K562 (cell line): ENCODE measurements around the gene PRKG2. TPM values are rescaled to one million over a fixed set of nuclear protein-coding genes. Genes with fewer than 3 reads are reported as not detected.

Experiments used
- ATAC-seq: fragments of 200-7000 bp; cut with Tn5 transposase; 3 replicates; pipeline ENCODE4 v1.9.1; 2020; ENCODE audit warnings: moderate library complexity
- BruUV-seq: library from RNA; stranded (reverse); fragments of 400-500 nt; replicated peaks from 2 replicates; lab custom pipeline; 2021; lab: Mats Ljungman, UMichigan
- CTCF ChIA-PET: fragments of 300-600 bp; formaldehyde crosslinking; extraction: SDS; loops from one replicate; lab custom pipeline; 2021; ENCODE audit warnings: low intra/inter-chr PET ratio; lab: Yijun Ruan, JAX
- POLR2A ChIA-PET: fragments of 300-600, 350-650 bp; sonication (Branson Sonifier 250); formaldehyde crosslinking; extraction: SDS; loops from one replicate; lab custom pipeline; 2021; ENCODE audit warnings: antibody characterized with exemption, inconsistent platforms; lab: Yijun Ruan, JAX
- DNase-seq, 4 experiments: peaks; one replicate each; pipeline versions ENCODE4 v3.0.0 to v3.0.0-alpha.2; 2011 to 2018; ENCODE audit warnings: low spot score in 3 of 4, mixed read lengths in 3 of 4; ENCODE audit errors: extremely low read depth in 1 of 4
- FAIRE-seq: peaks from 2 replicates; lab custom pipeline; 2011; peaks lifted over from hg19 to GRCh38; lab: Jason Lieb, UNC
- H2AFZ ChIP-seq: 2 replicates; pipeline ENCODE4 v1.6.0; 2011; ENCODE audit warnings: low read depth, low read length, control low read depth, inconsistent platforms
- H3K27ac ChIP-seq: fragments of 200-600 bp; 3 replicates; pipeline ENCODE4 v1.8.0; 2011; ENCODE audit warnings: low read depth, mild to moderate bottlenecking, control low read depth, inconsistent platforms, low read length, moderate library complexity, mixed read lengths; ENCODE audit errors: extremely low read depth
- H3K27me3 ChIP-seq, 2 experiments: fragments of 300-600 bp in 1 of 2; 2 replicates in 1 of 2; 3 replicates in 1 of 2; pipeline versions ENCODE4 v1.6.0 to v1.8.0; 2011; ENCODE audit warnings: inconsistent platforms in 2 of 2, low read length in 2 of 2, mild to moderate bottlenecking in 1 of 2, mixed read lengths in 1 of 2, moderate library complexity in 1 of 2; ENCODE audit not compliant: control insufficient read depth in 2 of 2, insufficient read depth in 2 of 2
- H3K36me3 ChIP-seq: fragments of 300-600 bp; 3 replicates; pipeline ENCODE4 v1.8.0; 2011; ENCODE audit warnings: mild to moderate bottlenecking, low read length, inconsistent platforms; ENCODE audit not compliant: control insufficient read depth, insufficient read depth
- H3K4me1 ChIP-seq, 2 experiments: fragments of 200-600 bp in 1 of 2; replicated peaks in 1 of 2; 2 replicates in 1 of 2; 3 replicates in 1 of 2; pipeline versions ENCODE4 v1.5.1 to v1.8.0; 2011; ENCODE audit warnings: inconsistent platforms in 2 of 2, low read length in 2 of 2, mild to moderate bottlenecking in 1 of 2, mixed read lengths in 1 of 2, moderate library complexity in 1 of 2; ENCODE audit not compliant: control insufficient read depth in 2 of 2, insufficient read depth in 2 of 2
- H3K4me2 ChIP-seq: 2 replicates; pipeline ENCODE4 v1.6.1; 2011; ENCODE audit warnings: low read length, control low read depth, inconsistent platforms, mixed read lengths; ENCODE audit not compliant: insufficient read depth
- H3K4me3 ChIP-seq: fragments of 200-600 bp; sonication (generic), shearing (Covaris generic); 2 replicates; pipeline ENCODE4 v1.5.1; 2016; ENCODE audit warnings: control low read depth, inconsistent platforms
- H3K79me2 ChIP-seq: fragments of 200-600 bp; 3 replicates; pipeline ENCODE4 v1.8.0; 2011; ENCODE audit warnings: low read length, inconsistent platforms; ENCODE audit not compliant: control insufficient read depth, insufficient read depth
- H3K9ac ChIP-seq, 2 experiments: 2 replicates each; pipeline versions ENCODE4 v1.6.0 to v1.6.1; 2011; ENCODE audit warnings: low read depth in 2 of 2, low read length in 2 of 2, control low read depth in 1 of 2, inconsistent platforms in 1 of 2, mild to moderate bottlenecking in 1 of 2, mixed read lengths in 1 of 2; ENCODE audit not compliant: insufficient read depth in 1 of 2
- H3K9me1 ChIP-seq: one replicate; pipeline ENCODE4 v1.6.0; 2011; ENCODE audit warnings: inconsistent platforms, mild to moderate bottlenecking, low read length, moderate library complexity; ENCODE audit not compliant: control insufficient read depth, insufficient read depth
- H3K9me3 ChIP-seq: replicated peaks from 2 replicates; pipeline ENCODE4 v1.5.1; 2011; ENCODE audit warnings: low read depth, low read length, inconsistent platforms; ENCODE audit not compliant: control insufficient read depth, insufficient read depth
- H4K20me1 ChIP-seq: replicated peaks from 2 replicates; pipeline ENCODE4 v1.6.1; 2011; ENCODE audit warnings: low read length, inconsistent platforms, mixed read lengths; ENCODE audit not compliant: control insufficient read depth, insufficient read depth
- CC2D1A ChIP-seq: fragments of 450-650 bp; IDR thresholded peaks from 2 replicates; pipeline ENCODE4 v1.6.1; 2017; ENCODE audit warnings: mild to moderate bottlenecking
- CEBPG ChIP-seq, 3 experiments: fragments of 200-800 bp in 1 of 3; sonication (Bioruptor generic) in 1 of 3; sonication (generic) in 1 of 3; formaldehyde crosslinking in 1 of 3; IDR thresholded peaks in 2 of 3; conservative IDR thresholded peaks in 1 of 3; 2 replicates each; pipeline versions ENCODE4 v1.6.1 to v1.8.0; 2016 to 2022; ENCODE audit warnings: missing compliant biosample characterization in 2 of 3, missing genetic modification characterization in 2 of 3, mild to moderate bottlenecking in 1 of 3, missing genetic modification reagents in 1 of 3
- EGR1 ChIP-seq: fragments of 450-650 bp; conservative IDR thresholded peaks from 2 replicates; pipeline ENCODE4 v1.6.1; 2017; ENCODE audit warnings: mild to moderate bottlenecking
- HNRNPH1 ChIP-seq: fragments of 200-400 bp; formaldehyde crosslinking; optimal IDR thresholded peaks from 2 replicates; pipeline ENCODE3; 2017; ENCODE audit warnings: low read depth, mild to moderate bottlenecking, low read length, moderate library complexity
- PCBP1 ChIP-seq: fragments of 200-400 bp; formaldehyde crosslinking; IDR thresholded peaks from 2 replicates; pipeline ENCODE4 v1.6.1; 2018; ENCODE audit warnings: mild to moderate bottlenecking, low read depth, low read length; ENCODE audit not compliant: poor library complexity, severe bottlenecking
- RHOXF2B ChIP-seq: fragments of 250-450 bp; sonication (Bioruptor Pico); conservative IDR thresholded peaks from 2 replicates; pipeline ENCODE4 v1.5.1; 2021
- SNRNP70 ChIP-seq: fragments of 200-400 bp; formaldehyde crosslinking; optimal IDR thresholded peaks from 2 replicates; pipeline ENCODE3; 2017; ENCODE audit warnings: low read depth, low read length
- SOX6 ChIP-seq: fragments of 450-650 bp; IDR thresholded peaks from 2 replicates; pipeline ENCODE4 v1.6.1; 2014; ENCODE audit warnings: mild to moderate bottlenecking
- XRCC5 ChIP-seq: fragments of 200-400 bp; formaldehyde crosslinking; IDR thresholded peaks from 2 replicates; pipeline ENCODE4 v1.6.1; 2017; ENCODE audit warnings: low read depth, mild to moderate bottlenecking, low read length
- ZFP36 ChIP-seq: fragments of 150-350 bp; IDR thresholded peaks from 2 replicates; pipeline ENCODE4 v1.6.1; 2018; ENCODE audit warnings: low read length, low read depth; ENCODE audit not compliant: partially characterized antibody
- ZNF444 ChIP-seq: fragments of 250-450 bp; sonication (Bioruptor Pico); IDR thresholded peaks from 2 replicates; pipeline ENCODE4 v1.4.0; 2020; ENCODE audit warnings: mild to moderate bottlenecking, moderate library complexity
- ZNF561 ChIP-seq: fragments of 450-650 bp; formaldehyde crosslinking; conservative IDR thresholded peaks from 2 replicates; pipeline ENCODE4 v1.4.0; 2020; ENCODE audit warnings: mild to moderate bottlenecking, moderate library complexity
- ZNF57 ChIP-seq: fragments of 450-650 bp; formaldehyde crosslinking; IDR thresholded peaks from 2 replicates; pipeline ENCODE4 v1.4.0; 2020; ENCODE audit warnings: mild to moderate bottlenecking, moderate library complexity
- WGBS: fragments of 100-300 bp; shearing (Covaris generic); methylation state at CpG from one replicate; pipeline ENCODE4 v1.1.6; 2016; ENCODE audit warnings: low coverage, mixed read lengths; ENCODE audit not compliant: insufficient coverage; ENCODE audit errors: missing lambda C conversion rate; 5-methylcytosine and 5-hydroxymethylcytosine counted together
- in situ Hi-C: fragments of 300-500 bp; cut with MboI; formaldehyde crosslinking; loops from 4 replicates; pipeline ENCODE4 v1.15.0; 2018; ENCODE audit warnings: inconsistent platforms, mixed read lengths
- intact Hi-C: fragments of 100-400 bp; cut with micrococcal nuclease; formaldehyde crosslinking; loops from 2 replicates; pipeline ENCODE4 v1.14.2; 2022
- polyA plus RNA-seq, 8 experiments: library from polyadenylated mRNA; depleted of rRNA in 4 of 8; stranded (reverse) in 5 of 8; unstranded in 3 of 8; fragments of >200 nt; fragmentation: Nextera tagmentation in 2 of 8; fragmentation: Illumina TruSeq in 1 of 8; extraction: Ambion mirVana in 2 of 8; extraction: Trizol in 1 of 8; gene quantifications; 2 replicates each; pipeline versions ENCODE4 v1.2.1 to v1.2.3, GENCODE V29; 2011 to 2014; ENCODE audit warnings: inconsistent platforms in 1 of 8, missing spikeins in 1 of 8
- total RNA-seq, 7 experiments: library from RNA; depleted of rRNA in 6 of 7; stranded (reverse); fragments of >200 nt in 6 of 7; fragmentation: Illumina TruSeq in 2 of 7; extraction: Trizol in 2 of 7; gene quantifications; 2 replicates each; pipeline versions ENCODE4 v1.2.1 to v1.2.3, GENCODE V29; 2011 to 2021; ENCODE audit warnings: low replicate concordance in 1 of 7
- TF ChIP-seq, protein P1 (sequence below): IDR thresholded peaks from 2 replicates; pipeline ENCODE4 v1.6.1; 2016; ENCODE audit warnings: missing genetic modification characterization, missing compliant biosample characterization
- TF ChIP-seq, protein P2 (sequence below): sonication (generic); formaldehyde crosslinking; IDR thresholded peaks from 2 replicates; pipeline ENCODE4 v1.8.1; 2023; ENCODE audit warnings: mild to moderate bottlenecking, missing genetic modification reagents
- TF ChIP-seq, protein P3 (sequence below): fragments of 250-450 bp; sonication (Bioruptor Pico); IDR thresholded peaks from 2 replicates; pipeline ENCODE4 v1.5.0; 2021

Gene PRKG2
- total and polyA plus RNA-seq, 9 of the 15 experiments (the other 6 are each of a cell fraction or from before 2014, with no cell fraction given), result 0.01 to 0.68 (median 0.34) TPM

DNA sequence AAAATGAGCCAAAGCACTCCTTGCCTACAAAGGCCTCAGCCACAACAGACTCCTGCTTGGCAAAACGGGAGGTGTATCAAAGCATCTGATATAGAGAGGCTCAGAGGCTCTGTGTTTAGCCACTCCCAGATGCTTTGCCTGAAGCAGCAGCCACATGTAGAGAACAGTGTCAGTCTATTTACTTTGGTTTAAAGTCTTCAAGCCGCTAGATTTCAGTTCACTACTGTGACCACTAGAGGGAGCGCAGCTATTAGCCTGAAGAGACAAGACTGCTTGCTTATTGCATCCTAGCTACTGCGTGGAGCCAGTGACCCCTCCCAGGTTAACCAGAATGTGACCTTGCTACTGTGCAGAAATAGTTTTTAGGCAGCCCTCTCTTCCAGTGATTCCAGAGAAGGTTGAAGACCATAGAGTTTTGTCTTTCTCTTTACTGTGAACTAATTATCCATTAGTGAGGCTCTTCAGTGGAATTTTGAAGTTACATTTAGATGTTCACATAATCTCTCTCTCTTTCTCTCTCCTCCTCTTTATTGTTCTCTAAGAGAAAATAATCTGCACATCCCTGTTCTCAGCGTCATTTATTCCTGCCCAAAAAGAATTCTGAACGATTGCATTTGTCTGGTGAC lies 145.2 kb downstream of the PRKG2 start:
- intact Hi-C loops (loop anchor here (1.0 kb wide), 3 partner anchors 190 to 1132 kb away; no protein-coding TSS in a partner anchor), in situ Hi-C loops (no loop called here)
- CTCF ChIA-PET, result interaction anchor here (2.7 kb wide), 1 partner anchor 282 kb away, joined by 14 read pairs; no protein-coding TSS in a partner anchor
- Histone ChIP-seq H3K27ac (no peak overlapping the region), H3K9me1 (no peaks in the 10 kb centered on the region), H3K4me3 (no peak overlapping the region), H2AFZ (no peak overlapping the region), H3K79me2 (no peaks in the 10 kb centered on the region), H3K4me2 (no peak overlapping the region), H3K36me3 (no peaks in the 10 kb centered on the region), H3K9me3 (no peaks in the 10 kb centered on the region), H3K27me3 (no peaks in the 10 kb centered on the region), H3K9ac (no peak overlapping the region), H4K20me1 (no peaks in the 10 kb centered on the region), H3K4me1 (no peaks in the 10 kb centered on the region)
- POLR2A ChIA-PET, result no interaction called here
- no TSS peak for BruUV-seq
- FAIRE-seq (peak; percentile 93), ATAC-seq (peak; percentile 97), DNase-seq (peak; percentile 47 to 81 (median 56))
- 0% methylated on average over 5 of the region's 6 CpGs for WGBS
- no peak for TF ChIP-seq ZNF561 (CRISPR knock-in tag)
- no peak for TF ChIP-seq SNRNP70
- no peak for TF ChIP-seq ZNF444
- 0 out of 2 replicates have a peak, but pooled peaks have one; percentile 17 for TF ChIP-seq CC2D1A
- TF ChIP-seq, protein P1, sequence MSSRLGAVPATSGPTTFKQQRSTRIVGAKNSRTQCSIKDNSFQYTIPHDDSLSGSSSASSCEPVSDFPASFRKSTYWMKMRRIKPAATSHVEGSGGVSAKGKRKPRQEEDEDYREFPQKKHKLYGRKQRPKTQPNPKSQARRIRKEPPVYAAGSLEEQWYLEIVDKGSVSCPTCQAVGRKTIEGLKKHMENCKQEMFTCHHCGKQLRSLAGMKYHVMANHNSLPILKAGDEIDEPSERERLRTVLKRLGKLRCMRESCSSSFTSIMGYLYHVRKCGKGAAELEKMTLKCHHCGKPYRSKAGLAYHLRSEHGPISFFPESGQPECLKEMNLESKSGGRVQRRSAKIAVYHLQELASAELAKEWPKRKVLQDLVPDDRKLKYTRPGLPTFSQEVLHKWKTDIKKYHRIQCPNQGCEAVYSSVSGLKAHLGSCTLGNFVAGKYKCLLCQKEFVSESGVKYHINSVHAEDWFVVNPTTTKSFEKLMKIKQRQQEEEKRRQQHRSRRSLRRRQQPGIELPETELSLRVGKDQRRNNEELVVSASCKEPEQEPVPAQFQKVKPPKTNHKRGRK (tag), result no peak
- no peak for TF ChIP-seq CEBPG (CRISPR knock-in tag; IDR thresholded peaks at IDR 0.05)
- no peak for TF ChIP-seq CEBPG (tag; conservative IDR thresholded peaks at IDR 0.05 in 1 of 2, IDR thresholded peaks at IDR 0.05 in 1 of 2)
- TF ChIP-seq HNRNPH1, result no peak
- no peak for TF ChIP-seq RHOXF2B
- TF ChIP-seq, protein P2, sequence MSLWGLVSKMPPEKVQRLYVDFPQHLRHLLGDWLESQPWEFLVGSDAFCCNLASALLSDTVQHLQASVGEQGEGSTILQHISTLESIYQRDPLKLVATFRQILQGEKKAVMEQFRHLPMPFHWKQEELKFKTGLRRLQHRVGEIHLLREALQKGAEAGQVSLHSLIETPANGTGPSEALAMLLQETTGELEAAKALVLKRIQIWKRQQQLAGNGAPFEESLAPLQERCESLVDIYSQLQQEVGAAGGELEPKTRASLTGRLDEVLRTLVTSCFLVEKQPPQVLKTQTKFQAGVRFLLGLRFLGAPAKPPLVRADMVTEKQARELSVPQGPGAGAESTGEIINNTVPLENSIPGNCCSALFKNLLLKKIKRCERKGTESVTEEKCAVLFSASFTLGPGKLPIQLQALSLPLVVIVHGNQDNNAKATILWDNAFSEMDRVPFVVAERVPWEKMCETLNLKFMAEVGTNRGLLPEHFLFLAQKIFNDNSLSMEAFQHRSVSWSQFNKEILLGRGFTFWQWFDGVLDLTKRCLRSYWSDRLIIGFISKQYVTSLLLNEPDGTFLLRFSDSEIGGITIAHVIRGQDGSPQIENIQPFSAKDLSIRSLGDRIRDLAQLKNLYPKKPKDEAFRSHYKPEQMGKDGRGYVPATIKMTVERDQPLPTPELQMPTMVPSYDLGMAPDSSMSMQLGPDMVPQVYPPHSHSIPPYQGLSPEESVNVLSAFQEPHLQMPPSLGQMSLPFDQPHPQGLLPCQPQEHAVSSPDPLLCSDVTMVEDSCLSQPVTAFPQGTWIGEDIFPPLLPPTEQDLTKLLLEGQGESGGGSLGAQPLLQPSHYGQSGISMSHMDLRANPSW (CRISPR knock-in tag), result no peak
- TF ChIP-seq SOX6, result no peak
- no peak for TF ChIP-seq ZFP36
- TF ChIP-seq EGR1, result no peak
- no peak for TF ChIP-seq ZNF57
- no peak for TF ChIP-seq PCBP1
- TF ChIP-seq, protein P3, sequence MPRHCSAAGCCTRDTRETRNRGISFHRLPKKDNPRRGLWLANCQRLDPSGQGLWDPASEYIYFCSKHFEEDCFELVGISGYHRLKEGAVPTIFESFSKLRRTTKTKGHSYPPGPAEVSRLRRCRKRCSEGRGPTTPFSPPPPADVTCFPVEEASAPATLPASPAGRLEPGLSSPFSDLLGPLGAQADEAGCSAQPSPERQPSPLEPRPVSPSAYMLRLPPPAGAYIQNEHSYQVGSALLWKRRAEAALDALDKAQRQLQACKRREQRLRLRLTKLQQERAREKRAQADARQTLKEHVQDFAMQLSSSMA (CRISPR knock-in tag), result no peak
- no peak for TF ChIP-seq XRCC5
